ENCODE measurements around the gene RHOH.

GRCh38 chr4:40168070-40168469, 28.8 kb upstream of the RHOH start:
- TF ChIP-seq CTCF (IDR thresholded peaks at IDR 0.05 in 8 of 11, conservative IDR thresholded peaks at IDR 0.05 in 3 of 11) (no peak), POLR2A (IDR thresholded peaks at IDR 0.05) (no peak)

All from spleen (tissue), 7 donors.